Stimulated activated CD8-positive, alpha-beta memory T cell treated with anti-CD3 and anti-CD28 coated beads, Interleukin-15, amount 100 ng/mL, for 24 hours (primary cell): ENCODE data around the gene DPPA2.

Experiments used
- DNase-seq: peaks from one replicate; pipeline ENCODE4 v3.0.0-alpha.2; 2020; ENCODE audit warnings: low read depth

The DPPA2 gene

DNA sequence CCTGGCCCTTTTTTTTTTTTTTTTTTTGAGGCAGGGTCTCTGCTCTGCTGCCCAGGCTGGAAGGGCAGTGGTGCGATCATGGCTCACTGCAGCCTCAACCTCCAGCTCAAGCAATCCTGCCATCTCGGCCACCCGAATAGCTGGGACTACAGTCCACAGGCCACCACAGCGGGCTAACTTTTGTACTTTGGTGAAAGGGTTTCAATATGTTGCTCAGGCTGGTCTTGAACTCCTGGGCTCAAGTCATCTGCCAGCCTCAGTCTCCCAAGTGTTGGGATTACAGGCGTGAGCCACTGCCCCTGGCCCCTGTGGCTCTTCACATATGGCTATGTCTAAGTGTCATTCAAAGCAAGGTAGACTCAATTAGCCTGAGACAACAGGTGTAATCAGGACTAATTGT, 8.8 kb upstream of the DPPA2 start:
- no peak for DNase-seq

DNA sequence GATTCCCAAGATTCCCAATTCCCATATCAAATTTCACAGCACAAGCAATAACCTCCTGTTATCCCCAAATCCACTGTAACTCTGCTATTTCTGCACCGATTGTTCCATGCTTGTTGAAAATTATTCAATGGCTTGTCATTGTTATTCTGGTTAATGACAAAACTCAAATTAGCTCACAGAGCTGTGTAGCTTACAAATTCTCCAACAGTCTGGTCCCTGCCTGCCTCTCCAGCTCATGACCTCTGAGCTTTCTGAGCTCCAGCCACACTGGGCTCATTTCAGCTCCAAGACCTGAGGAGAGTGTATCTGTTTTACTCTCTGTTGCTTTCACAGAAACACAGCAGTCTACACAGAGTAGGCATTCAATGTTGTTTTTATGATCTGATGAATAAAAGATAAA, 3.3 kb downstream of the DPPA2 start:
- DNase-seq: no peak

DNA sequence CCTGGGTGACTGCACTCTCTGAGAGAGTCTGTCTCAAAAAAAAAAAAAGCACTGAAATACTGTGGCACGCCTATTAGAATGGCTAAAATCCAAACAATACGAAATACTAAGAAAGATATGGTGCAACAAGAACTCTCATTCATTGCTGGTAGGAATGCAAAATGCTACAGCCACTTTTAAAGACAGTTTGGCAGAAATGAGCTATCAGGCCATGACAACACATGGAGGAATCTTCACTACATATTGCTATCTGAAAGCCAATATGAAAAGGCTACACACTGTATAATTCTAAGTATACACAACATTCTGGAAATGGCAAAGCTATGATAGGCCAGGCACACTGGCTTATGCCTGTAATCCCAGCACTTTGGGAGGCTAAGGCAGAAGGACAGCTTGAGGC, 18.8 kb downstream of the DPPA2 start:
- DNase-seq: no peak

DNA sequence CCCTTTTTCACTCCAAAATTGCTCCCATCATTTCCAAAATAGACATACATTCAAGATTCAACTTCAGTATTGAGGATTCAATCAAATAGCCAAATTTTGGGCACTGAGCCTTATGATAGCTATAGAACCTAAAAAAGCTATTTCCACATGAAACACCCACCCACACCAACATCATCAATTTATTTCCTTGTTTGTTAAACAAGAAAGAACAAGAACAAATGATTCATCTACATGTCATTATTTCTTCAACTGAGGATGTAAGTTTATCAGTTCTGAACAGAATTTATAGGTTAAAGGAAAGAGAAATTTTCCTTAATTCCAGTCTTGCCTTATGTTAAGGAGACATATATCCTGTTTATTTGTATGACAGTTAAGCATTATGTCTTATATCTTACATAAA, 32.2 kb downstream of the DPPA2 start:
- no peak for DNase-seq

DNA sequence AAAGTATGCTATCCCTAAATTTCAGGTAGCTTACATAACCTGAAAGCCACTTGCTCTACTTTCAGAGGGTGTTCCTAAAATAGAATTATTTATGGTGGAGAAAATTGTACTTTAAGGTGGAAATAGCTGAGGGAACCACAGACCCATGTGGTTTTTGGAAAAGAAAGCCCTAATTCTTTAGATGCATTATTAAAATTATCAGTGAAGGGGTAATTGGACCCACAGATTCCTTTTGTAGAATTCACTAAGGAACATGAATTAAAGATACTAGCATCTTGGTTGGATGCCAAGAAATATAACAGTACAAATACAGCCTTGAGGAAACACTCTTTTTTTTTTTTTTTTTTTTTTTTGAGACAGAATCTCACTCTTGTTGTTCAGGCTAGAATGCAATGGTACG, 37.8 kb downstream of the DPPA2 start:
- no peak for DNase-seq

DNA sequence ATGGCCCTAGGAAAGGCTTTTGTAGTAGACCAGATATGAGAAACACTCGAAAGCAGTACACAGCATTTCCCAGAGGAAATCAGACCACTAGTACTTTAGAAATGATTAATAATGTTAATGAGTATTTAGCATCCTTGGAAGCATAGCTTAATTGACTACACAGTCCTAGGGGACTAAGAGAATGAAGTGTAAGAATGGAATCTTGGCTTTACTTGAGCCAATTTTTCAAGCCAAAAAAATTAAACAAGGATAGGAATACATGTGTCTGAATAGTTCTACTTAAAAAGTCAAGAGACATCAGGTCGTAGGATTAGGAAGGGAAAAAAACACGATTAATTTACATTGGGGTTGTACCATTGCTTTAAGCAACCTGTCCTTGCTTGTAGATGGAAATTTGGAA, 38.2 kb downstream of the DPPA2 start:
- no peak for DNase-seq

DNA sequence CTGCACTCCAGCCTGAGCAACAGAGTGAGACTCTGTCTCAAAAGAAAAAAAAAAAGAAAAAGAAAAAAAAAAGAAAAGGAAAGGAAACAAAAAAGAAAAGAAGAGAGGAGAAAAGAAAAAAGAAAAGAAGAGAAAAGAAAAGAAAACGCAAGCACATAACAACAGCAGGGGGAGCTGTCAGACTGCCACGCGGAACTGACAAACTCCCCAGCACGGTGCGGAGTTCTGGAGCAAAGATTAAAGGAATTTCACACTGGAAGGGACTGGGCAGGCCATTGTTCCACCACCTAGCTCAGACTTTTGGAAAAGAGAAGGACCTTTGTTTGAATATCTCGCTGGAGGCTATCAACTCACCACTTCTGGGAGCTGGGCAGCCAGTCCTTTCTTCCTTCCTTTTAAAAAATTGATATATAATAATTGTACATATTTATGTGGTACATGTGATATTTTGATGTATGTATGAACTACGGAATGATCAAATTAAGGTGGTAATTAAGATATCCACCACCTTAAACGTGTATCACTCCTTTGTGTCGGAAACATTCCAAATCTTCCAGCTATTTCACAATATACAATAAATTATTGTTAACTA, 40.5 kb downstream of the DPPA2 start:
- DNase-seq: no peak

DNA sequence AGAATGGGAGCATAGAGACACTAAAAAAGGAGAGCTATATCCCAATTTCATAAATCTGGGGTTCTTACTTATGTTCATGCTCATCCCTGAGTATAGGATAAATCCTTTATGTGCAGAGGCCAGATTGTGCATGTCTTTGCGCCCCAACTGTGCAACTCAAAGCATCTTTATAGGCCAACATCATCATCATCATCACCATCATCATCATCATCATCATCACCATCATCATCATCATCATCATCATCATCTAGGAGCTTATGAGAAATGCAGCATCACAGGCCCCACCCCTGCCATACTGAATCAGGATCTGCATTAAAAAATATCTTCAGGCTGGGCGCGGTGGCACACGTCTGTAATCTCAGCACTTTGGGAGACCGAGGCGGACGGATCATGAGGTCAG, 45.5 kb downstream of the DPPA2 start:
- DNase-seq: no peak

DNA sequence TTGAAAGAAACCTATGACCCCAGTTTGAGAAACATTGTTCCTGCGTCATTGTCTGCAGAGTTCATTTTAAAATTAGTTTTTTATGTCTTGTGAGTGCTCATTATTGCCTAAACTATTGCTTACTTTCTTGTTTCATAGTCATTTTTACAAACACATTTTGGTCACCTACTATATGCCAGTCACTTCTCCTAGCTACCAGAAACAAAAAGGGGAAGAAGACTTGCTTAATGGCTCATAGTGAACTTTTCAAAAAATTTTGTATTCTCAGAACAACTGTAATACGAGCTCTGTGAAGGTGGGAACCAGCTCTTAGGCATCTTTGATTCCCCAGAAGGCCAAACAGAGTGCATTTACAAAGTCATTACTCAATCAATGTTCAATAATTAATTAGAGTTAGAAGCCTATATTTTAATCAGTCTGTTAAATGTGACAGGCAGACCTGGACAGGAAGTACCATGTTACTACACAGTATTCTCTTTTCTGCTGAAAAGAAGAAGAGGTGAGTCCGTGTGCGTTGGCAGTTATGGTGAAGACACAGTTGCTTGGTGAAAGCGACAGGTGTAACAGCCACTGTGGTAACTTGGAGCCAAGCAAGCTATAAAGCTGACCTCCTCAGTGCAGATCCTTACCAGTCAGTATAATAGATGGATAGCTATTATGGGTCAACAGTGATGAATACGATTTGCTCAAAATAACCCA, 46.6 kb downstream of the DPPA2 start:
- DNase-seq: no peak

DNA sequence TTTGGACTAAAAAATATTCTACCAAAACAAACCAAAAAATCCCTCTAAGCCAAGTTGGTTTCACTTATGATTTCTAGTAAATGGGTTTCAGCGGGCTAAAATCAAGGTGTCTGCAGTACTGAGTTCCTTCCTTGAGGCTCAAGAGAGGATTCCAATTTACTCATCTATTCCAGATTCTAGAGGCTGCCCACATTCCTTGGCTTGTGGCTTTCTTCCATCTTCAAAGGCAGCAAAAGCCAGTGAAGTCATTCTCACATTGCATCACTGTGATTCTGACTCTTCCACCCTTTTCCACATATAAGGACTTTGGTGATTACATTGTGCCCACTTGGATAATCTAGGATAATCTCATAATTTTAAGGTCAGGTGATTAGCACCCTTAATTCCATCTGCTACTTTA, 48.1 kb downstream of the DPPA2 start:
- DNase-seq: no peak

DNA sequence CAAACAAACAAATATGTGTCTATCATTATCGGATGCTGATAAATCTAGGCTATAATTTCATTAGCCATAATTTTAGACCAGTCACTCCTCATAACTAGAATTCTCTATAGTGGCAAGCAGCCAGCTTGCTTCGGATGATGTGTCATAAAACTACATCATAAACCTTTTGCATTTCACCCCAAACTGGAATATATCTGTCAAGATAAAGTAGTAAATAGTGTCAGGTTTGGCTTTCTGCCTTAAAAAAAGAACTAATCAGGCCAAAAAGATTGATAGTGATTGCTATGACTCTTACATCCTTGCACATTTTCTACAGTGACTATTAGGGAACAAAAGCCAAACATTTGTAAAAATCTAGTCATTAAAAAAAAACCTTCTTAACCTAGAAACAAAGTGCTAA, 51.0 kb downstream of the DPPA2 start:
- no peak for DNase-seq

DNA sequence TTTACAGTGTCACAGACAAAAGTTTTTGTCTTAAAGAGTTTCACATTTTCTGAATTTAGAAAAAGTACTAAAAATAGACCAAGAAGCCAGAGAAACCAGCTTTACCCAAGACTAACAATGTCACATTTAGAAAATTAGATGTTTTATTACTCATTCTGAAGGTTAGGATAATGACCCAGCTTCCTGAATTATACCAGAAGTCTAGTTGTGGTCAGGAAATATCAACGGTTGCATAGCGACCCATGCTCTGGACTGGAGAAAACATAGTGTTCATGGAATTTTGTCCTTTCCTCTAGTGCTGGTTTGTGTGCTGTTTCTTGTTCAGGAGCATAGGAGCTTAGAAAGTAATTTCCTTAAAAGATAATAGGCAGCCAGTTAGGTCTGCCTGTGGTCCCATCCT, 59.0 kb downstream of the DPPA2 start:
- DNase-seq: no peak

DNA sequence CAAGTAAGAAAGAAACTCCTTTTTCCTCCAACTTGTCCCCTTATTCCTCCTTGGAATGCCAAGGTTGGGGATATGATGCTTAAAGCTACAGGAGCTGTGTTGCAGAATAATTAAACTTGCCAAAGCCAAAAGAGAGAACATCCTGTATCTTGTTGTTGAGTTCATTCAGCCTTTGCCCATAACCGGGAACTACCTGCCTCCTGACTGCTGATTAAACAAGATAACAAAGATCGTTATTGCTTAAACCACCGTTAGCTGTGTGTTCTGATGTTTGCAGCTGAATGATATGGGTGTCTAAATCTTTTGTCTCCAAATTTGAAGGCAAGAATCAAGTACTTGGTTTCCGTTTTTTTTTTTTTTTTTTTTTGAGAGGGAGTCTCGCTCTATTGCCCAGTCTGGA, 61.5 kb downstream of the DPPA2 start:
- DNase-seq: no peak

DNA sequence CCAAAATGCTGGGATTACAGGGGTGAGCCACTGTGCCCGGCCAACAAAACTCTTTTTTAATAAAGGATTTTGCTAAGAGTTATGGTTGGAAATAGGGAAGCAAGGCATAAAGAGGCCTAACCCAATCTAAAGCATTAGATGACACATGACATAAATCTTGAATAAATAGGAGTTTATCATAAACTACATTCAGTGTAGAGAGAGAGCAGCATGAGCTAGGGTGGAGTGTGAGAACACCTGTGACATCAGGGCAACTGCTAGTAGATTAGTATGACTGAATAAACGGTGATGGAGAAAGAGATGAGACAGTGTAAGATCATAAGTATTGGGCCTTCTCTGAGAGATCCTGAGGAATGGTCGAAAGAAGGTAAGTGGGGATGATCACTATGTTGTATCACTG, 63.7 kb downstream of the DPPA2 start:
- DNase-seq: no peak
